Lower leg skin (tissue), 3 donors: ENCODE measurements around the gene OFD1.

Source experiments
- CTCF ChIP-seq, 3 donors: fragments of 450-650 bp; IDR thresholded peaks; one replicate each; pipeline ENCODE4 v1.5.1; 2016; ENCODE audit warnings: antibody characterized with exemption in 3 of 3, mild to moderate bottlenecking in 3 of 3, moderate library complexity in 2 of 3
- POLR2A ChIP-seq, 2 donors: fragments of 450-650 bp; IDR thresholded peaks; one replicate each; pipeline ENCODE4 v1.6.1; 2016 to 2017; ENCODE audit warnings: antibody characterized with exemption in 2 of 2, mild to moderate bottlenecking in 1 of 2, moderate library complexity in 1 of 2

GRCh38 chrX:13750204-13750603 lies 15.7 kb downstream of the OFD1 start:
- TF ChIP-seq CTCF (IDR thresholded peaks at IDR 0.05): no peak
- no peak for TF ChIP-seq POLR2A (IDR thresholded peaks at IDR 0.05)
